NCI-H146 (cell line): ENCODE results near the gene RAB34.

ENCODE experiments used
- DNase-seq: peaks from one replicate; lab custom pipeline; 2025; lab: John Stamatoyannopoulos, UW

RAB34 gene

DNA sequence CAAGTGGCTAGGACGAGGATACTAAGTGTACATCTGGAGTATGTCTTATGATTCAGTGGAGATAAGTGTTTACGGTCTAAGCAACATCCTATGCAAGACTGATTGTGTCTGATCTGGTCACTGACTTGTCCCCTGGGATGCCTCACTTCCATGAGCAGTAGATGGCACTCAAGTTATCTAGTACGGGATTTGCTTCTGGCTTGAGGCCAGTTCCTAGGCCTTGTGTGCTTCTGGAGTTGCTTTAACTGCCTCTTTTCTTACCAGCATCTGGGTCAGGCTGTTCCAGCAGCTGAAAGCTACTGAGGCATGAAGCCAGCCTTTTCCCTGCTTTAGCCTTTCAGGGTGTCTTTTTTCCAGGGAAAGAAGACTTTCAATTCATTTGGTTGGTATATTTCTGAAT is 32.7 kb downstream of the RAB34 start:
- no peak for DNase-seq

DNA sequence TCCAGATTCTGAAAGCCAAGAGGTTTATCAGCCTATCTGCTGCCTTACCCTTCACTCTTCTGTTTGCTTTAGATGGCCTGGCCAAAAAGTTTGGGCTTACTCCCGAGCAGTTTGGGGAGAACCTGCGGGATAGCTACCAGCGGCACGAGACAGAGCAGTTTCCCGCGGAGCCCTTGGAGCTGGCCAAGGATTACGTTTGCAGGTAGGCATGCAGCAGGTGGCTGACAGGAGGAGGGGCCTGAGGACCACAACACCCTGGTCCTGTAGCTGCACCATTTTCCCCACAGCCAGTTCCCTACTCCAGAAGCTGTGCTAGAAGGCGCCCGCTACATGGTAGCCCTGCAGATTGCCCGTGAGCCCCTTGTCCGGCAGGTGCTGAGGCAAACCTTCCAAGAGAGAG is 35.0 kb downstream of the RAB34 start:
- no peak for DNase-seq

DNA sequence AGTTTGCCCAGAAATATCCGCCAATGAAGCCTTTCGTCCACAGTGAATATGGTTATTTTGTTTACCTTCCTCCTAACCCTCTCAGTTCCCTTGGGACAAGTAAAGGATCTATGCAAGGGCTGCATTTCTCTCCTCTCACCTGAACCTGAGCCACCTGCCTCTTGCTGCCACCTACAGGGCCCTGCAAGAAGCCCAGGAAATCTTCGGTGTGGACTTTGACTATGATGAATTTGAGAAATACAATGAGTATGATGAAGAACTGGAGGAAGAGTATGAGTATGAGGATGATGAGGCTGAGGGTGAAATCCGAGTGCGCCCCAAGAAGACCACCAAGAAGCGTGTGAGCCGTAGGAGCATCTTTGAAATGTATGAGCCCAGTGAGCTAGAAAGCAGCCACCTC is 41.7 kb downstream of the RAB34 start:
- no peak for DNase-seq

DNA sequence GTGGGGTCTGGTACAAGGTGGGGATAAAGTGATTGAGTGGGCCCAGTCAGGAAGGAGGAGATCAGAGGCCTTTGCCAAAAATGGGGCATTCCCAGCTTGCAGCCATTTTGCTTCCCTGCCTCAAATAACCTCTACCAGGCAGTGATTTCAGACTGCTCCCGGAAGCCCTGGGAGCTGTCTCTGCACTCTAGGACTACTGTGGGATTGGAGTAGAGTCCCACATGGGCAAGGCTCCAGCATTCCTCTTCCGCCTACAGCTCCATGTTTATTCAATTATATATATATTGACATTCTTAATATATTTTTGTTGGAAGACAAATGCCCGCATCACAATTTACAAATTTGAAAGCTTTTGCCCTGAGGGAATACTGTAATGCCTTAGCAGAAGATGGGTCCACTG is 42.2 kb downstream of the RAB34 start:
- no peak for DNase-seq

DNA sequence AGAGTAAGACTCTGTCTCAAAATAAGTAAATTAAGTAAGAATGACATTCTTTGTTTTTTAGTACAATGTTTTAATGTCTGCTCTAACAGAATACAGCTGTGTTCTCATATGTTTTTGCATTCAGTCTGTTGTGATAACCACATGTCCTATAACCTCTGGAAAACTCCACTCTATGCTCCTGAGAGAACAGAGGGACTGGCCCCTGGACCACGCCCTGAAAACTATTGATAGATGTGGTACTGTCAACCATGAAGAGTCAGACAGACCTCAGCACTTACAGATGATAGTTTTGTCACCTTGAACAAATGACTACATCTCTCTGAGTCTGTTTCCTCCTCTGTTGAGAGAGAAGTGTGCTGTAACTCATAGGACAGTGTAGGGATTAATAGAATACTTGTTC is 47.8 kb downstream of the RAB34 start:
- no peak for DNase-seq

DNA sequence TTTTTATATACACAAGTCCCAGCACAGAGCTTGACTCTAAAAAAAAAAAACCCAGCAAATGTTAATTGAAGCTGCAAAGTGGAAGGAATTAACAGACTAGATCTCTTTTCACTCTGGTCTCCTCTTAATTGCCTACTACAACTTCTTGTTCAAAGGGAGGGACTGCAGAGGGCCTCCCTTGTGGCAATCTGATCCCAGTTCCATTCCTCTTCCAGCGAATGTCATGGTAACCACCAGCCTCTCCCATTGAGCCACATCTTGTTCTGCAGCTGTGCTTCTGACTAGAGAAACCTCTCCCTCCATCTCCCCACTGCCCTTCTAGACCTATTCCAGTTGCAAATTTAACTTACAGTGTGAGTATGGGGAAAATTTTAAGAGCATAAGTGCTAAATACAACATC is 49.8 kb downstream of the RAB34 start:
- no peak for DNase-seq

DNA sequence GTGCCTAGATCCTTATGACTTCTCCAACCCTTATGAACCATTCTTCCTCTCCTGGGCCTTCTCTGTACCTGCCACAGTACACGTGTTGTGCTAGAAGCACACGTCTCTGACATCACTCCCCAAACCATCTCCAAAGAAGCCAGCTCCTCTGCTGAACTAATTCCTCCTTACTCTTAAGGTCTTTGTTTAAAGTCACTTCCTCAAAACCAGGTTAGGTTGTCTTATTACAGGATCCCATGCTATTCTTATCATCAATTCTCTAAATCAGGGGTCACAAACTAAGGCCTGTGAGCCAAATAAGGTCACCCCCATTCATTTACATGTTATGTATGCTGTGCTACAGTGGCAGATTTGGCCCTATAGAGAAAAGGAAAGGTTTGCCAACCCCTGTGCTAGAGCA is 51.7 kb downstream of the RAB34 start:
- no peak for DNase-seq
